ENCODE data around the gene NOL4L.
"Not testable (repeated sequence)": the region's sequence is repeated elsewhere in the genome, so short reads cannot be mapped to it uniquely, and the experiment has no call there.

GRCh38 chr20:32578062-32578461 is 7.1 kb downstream of the NOL4L start:
- not testable (repeated sequence) for TF ChIP-seq CTCF (conservative IDR thresholded peaks at IDR 0.05); ZFX (IDR thresholded peaks at IDR 0.05)

Data from C4-2B (cell line).